ENCODE results near the gene TAF1C. TPM values are rescaled to one million over a fixed set of nuclear protein-coding genes. Genes with fewer than 3 reads are reported as not detected.

The TAF1C gene
- total and polyA plus RNA-seq, 9 of the 15 experiments (the other 6 are each of a cell fraction or from before 2014, with no cell fraction given) = 1.5 to 74.8 (median 21.0) TPM

DNA sequence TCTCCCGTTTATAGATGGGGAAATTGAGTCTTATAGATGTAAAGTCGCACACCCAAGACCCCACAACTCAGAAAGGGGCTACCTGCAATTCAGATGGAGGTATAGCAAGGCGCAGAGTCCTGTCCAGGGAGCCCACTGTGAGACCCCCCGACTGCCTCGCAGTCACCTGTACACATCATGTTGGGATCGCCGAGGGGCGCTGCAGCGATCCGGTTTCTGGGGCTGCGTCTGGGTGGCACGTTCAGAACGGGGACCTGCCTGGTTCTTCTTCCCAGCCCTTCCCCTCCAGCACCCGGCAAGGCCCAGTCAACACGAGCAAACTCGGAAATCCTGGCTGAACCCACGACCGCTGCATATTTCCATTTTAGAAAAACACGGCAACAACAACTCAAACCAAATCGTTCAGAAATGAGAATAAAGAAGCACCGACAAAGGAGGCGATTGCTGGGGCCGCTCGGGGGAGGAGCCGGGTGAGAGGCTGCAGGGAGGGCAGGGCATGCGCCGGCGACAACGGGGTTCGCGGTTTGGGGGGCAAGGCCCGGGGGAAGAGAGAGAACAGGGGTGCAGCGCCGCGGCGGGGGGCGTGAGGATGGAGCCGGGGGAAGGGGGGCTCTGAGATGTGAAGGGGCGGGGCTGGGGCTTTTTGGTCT lies 42.5 kb downstream of the TAF1C start:
- TSS peak; percentile 55 for BruUV-seq (replicated peaks)
- DNase-seq (ENCODE audit: extremely low read depth in 1 of 4, low spot score in 3 of 4) = peak; percentile 51 to 63 (median 54)
- no peaks in the 10 kb centered on the region for H3K9me3 ChIP-seq (replicated peaks; ENCODE audit: control insufficient read depth, insufficient read depth, low read depth, low read length)
- in situ Hi-C loops (cut with MboI) = no loop called here
- H3K27ac ChIP-seq (ENCODE audit: extremely low read depth, low read depth, low read length) = peak overlapping the region; percentile 61; the same call in 2 of the 3 replicates
- H3K79me2 ChIP-seq (ENCODE audit: control insufficient read depth, insufficient read depth, low read length) = peaks cover 36% of the 10 kb centered on the region
- ATAC-seq = peak; percentile 57
- peak overlapping the region; percentile 78 for H2AFZ ChIP-seq (ENCODE audit: low read depth, low read length)
- H3K9ac ChIP-seq (ENCODE audit: insufficient read depth in 1 of 2, low read depth in 2 of 2, low read length in 2 of 2) = peak overlapping the region; percentile 57 to 83
- ChIA-PET POLR2A (interaction anchor here (0.7 to 1.0 kb wide), 3 partner anchors 12 to 28 kb away, joined by 3 to 8 read pairs (median 4); partner anchors contain the start of gene MBTPS1), CTCF (ENCODE audit: low intra/inter-chr PET ratio) (interaction anchor here (0.5 to 1.6 kb wide), 3 partner anchors 11 to 56 kb away, joined by 3 read pairs; no protein-coding TSS in a partner anchor)
- 1% methylated on average over 32 of the region's 39 CpGs for WGBS (ENCODE audit: insufficient coverage, low coverage, missing lambda C conversion rate)
- peak overlapping the region; percentile 85 for H3K4me2 ChIP-seq (ENCODE audit: insufficient read depth, low read length)
- H4K20me1 ChIP-seq (replicated peaks; ENCODE audit: control insufficient read depth, insufficient read depth, low read length) = no peaks in the 10 kb centered on the region
- no peaks in the 10 kb centered on the region for H3K9me1 ChIP-seq (ENCODE audit: control insufficient read depth, insufficient read depth, low read length)
- no peak for FAIRE-seq
- peaks cover 10 to 30% of the 10 kb centered on the region in 2 experiments; a peak in 4 of 5 replicates for H3K4me1 ChIP-seq (replicated peaks in 1 of 2; ENCODE audit: control insufficient read depth in 2 of 2, insufficient read depth in 2 of 2, low read length in 2 of 2)
- peaks cover 4 to 13% of the 10 kb centered on the region in 2 experiments; a peak in 3 of 5 replicates for H3K27me3 ChIP-seq (ENCODE audit: control insufficient read depth in 2 of 2, insufficient read depth in 2 of 2, low read length in 2 of 2)
- peak overlapping the region; percentile 75 for H3K4me3 ChIP-seq
- no peaks in the 10 kb centered on the region for H3K36me3 ChIP-seq (ENCODE audit: control insufficient read depth, insufficient read depth, low read length)
- intact Hi-C loops (cut with micrococcal nuclease) = loop anchor here (2.0 kb wide), 1 partner anchor 60 kb away; no protein-coding TSS in a partner anchor
- no peak for TF ChIP-seq FOXP1 (CRISPR knock-in tag; IDR thresholded peaks at IDR 0.05)
- TF ChIP-seq, protein P1, sequence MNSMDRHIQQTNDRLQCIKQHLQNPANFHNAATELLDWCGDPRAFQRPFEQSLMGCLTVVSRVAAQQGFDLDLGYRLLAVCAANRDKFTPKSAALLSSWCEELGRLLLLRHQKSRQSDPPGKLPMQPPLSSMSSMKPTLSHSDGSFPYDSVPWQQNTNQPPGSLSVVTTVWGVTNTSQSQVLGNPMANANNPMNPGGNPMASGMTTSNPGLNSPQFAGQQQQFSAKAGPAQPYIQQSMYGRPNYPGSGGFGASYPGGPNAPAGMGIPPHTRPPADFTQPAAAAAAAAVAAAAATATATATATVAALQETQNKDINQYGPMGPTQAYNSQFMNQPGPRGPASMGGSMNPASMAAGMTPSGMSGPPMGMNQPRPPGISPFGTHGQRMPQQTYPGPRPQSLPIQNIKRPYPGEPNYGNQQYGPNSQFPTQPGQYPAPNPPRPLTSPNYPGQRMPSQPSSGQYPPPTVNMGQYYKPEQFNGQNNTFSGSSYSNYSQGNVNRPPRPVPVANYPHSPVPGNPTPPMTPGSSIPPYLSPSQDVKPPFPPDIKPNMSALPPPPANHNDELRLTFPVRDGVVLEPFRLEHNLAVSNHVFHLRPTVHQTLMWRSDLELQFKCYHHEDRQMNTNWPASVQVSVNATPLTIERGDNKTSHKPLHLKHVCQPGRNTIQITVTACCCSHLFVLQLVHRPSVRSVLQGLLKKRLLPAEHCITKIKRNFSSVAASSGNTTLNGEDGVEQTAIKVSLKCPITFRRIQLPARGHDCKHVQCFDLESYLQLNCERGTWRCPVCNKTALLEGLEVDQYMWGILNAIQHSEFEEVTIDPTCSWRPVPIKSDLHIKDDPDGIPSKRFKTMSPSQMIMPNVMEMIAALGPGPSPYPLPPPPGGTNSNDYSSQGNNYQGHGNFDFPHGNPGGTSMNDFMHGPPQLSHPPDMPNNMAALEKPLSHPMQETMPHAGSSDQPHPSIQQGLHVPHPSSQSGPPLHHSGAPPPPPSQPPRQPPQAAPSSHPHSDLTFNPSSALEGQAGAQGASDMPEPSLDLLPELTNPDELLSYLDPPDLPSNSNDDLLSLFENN (IDR thresholded peaks at IDR 0.05; ENCODE audit: low read depth in 2 of 2, low read length in 2 of 2) = peak in 1 of 2 experiments; percentile 38; a peak in 1 of 4 replicates
- TF ChIP-seq, protein P2, sequence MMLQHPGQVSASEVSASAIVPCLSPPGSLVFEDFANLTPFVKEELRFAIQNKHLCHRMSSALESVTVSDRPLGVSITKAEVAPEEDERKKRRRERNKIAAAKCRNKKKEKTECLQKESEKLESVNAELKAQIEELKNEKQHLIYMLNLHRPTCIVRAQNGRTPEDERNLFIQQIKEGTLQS (IDR thresholded peaks at IDR 0.05) = no peak
- TF ChIP-seq, protein P2 (CRISPR knock-in tag; conservative IDR thresholded peaks at IDR 0.05) = 0 out of 2 replicates have a peak, but pooled peaks have one; percentile 45
- TF ChIP-seq, protein P3, sequence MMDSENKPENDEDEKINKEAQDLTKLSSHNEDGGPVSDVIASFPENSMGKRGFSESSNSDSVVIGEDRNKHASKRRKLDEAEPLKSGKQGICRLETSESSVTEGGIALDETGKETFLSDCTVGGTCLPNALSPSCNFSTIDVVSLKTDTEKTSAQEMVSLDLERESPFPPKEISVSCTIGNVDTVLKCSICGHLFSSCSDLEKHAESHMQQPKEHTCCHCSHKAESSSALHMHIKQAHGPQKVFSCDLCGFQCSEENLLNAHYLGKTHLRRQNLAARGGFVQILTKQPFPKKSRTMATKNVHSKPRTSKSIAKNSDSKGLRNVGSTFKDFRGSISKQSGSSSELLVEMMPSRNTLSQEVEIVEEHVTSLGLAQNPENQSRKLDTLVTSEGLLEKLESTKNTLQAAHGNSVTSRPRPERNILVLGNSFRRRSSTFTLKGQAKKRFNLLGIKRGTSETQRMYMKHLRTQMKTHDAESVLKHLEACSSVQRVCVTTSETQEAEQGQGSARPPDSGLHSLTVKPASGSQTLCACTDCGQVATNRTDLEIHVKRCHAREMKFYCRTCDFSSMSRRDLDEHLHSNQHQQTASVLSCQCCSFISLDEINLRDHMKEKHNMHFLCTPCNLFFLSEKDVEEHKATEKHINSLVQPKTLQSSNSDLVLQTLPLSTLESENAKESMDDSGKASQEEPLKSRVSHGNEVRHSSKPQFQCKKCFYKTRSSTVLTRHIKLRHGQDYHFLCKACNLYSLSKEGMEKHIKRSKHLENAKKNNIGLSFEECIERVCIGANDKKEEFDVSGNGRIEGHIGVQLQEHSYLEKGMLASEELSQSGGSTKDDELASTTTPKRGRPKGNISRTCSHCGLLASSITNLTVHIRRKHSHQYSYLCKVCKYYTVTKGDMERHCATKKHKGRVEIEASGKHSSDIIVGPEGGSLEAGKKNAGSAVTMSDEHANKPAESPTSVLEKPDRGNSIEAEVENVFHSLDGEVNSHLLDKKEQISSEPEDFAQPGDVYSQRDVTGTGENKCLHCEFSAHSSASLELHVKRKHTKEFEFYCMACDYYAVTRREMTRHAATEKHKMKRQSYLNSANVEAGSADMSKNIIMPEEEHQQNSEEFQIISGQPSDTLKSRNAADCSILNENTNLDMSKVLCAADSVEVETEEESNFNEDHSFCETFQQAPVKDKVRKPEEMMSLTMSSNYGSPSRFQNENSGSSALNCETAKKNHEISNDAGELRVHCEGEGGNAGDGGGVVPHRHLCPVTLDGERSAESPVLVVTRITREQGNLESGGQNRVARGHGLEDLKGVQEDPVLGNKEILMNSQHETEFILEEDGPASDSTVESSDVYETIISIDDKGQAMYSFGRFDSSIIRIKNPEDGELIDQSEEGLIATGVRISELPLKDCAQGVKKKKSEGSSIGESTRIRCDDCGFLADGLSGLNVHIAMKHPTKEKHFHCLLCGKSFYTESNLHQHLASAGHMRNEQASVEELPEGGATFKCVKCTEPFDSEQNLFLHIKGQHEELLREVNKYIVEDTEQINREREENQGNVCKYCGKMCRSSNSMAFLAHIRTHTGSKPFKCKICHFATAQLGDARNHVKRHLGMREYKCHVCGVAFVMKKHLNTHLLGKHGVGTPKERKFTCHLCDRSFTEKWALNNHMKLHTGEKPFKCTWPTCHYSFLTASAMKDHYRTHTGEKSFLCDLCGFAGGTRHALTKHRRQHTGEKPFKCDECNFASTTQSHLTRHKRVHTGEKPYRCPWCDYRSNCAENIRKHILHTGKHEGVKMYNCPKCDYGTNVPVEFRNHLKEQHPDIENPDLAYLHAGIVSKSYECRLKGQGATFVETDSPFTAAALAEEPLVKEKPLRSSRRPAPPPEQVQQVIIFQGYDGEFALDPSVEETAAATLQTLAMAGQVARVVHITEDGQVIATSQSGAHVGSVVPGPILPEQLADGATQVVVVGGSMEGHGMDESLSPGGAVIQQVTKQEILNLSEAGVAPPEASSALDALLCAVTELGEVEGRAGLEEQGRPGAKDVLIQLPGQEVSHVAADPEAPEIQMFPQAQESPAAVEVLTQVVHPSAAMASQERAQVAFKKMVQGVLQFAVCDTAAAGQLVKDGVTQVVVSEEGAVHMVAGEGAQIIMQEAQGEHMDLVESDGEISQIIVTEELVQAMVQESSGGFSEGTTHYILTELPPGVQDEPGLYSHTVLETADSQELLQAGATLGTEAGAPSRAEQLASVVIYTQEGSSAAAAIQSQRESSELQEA (IDR thresholded peaks at IDR 0.05; ENCODE audit: low read depth) = no peak
- TF ChIP-seq ZNF12 (CRISPR knock-in tag; IDR thresholded peaks at IDR 0.05) = peak; percentile 79; the same call in 1 of the 2 replicates
- TF ChIP-seq ZNF766 (CRISPR knock-in tag; conservative IDR thresholded peaks at IDR 0.05) = no peak
- peak; percentile 82 for TF ChIP-seq BHLHE40 (IDR thresholded peaks at IDR 0.05; ENCODE audit: low read length)
